ENCODE results near the gene FBXW7. TPM values are rescaled to one million over a fixed set of nuclear protein-coding genes. Genes with fewer than 3 reads are reported as not detected.

FBXW7 gene
- total and polyA plus RNA-seq, 2 of the 13 experiments (the other 11 are each of a cell fraction or from before 2014, with no cell fraction given): 5.0 to 40.9 TPM

- TF ChIP-seq SMAD3 (CRISPR knock-in tag; IDR thresholded peaks at IDR 0.05): 0 out of 2 replicates have a peak, but pooled peaks have one; percentile 68
- TF ChIP-seq ZNF609 (CRISPR knock-in tag; IDR thresholded peaks at IDR 0.05; ENCODE audit: borderline replicate concordance): peak; percentile 82
- no peak for TF ChIP-seq ZNF879 (CRISPR knock-in tag; IDR thresholded peaks at IDR 0.05)
- no peak for TF ChIP-seq ZNF234 (CRISPR knock-in tag; conservative IDR thresholded peaks at IDR 0.05)
- no peak for TF ChIP-seq ZSCAN5A (CRISPR knock-in tag; IDR thresholded peaks at IDR 0.05; ENCODE audit: borderline replicate concordance)
- TF ChIP-seq HDAC2 (CRISPR knock-in tag; IDR thresholded peaks at IDR 0.05): peak; percentile 86
- TF ChIP-seq ARID3A (IDR thresholded peaks at IDR 0.05; ENCODE audit: low read depth, low read length): 0 out of 2 replicates have a peak, but pooled peaks have one; percentile 24
- no peak for TF ChIP-seq ZNF510 (CRISPR knock-in tag; IDR thresholded peaks at IDR 0.05; ENCODE audit: low read depth)
- peak; percentile 88 for TF ChIP-seq FOSL2 (CRISPR knock-in tag; IDR thresholded peaks at IDR 0.05)
- TF ChIP-seq GATAD2A (CRISPR knock-in tag; IDR thresholded peaks at IDR 0.05): peak; percentile 89
- TF ChIP-seq KLF12 (CRISPR knock-in tag; IDR thresholded peaks at IDR 0.05; ENCODE audit: borderline replicate concordance): no peak
- TF ChIP-seq ARID5B (CRISPR knock-in tag; IDR thresholded peaks at IDR 0.05): peak; percentile 96
- TF ChIP-seq RBFOX2 (IDR thresholded peaks at IDR 0.05; ENCODE audit: low read depth, low read length): peak; percentile 38; the same call in 1 of the 2 replicates
- peak; percentile 17; the same call in 1 of the 2 replicates for TF ChIP-seq ETV5 (CRISPR knock-in tag; IDR thresholded peaks at IDR 0.05; ENCODE audit: borderline replicate concordance)
- TF ChIP-seq ATF6 (CRISPR knock-in tag; conservative IDR thresholded peaks at IDR 0.05): no peak
Measured at GRCh38 chr4:152485726-152486276, 50.1 kb downstream of the FBXW7 start (continued).

All from HepG2 (cell line).